NCI-H774 (cell line): Measurements from ENCODE around the gene TXNL4B.
"Not testable (repeated sequence)": the region's sequence is repeated elsewhere in the genome, so short reads cannot be mapped to it uniquely, and the experiment has no call there.

Source experiments
- DNase-seq: peaks from one replicate; lab custom pipeline; 2025; lab: John Stamatoyannopoulos, UW

The TXNL4B gene

GRCh38 chr16:72073560-72074230 is 19.7 kb downstream of the TXNL4B start:
- no peak for DNase-seq

- DNase-seq: no peak
These were observed 20.7 kb downstream of the TXNL4B start for GRCh38 chr16:72072514-72073342.

DNA sequence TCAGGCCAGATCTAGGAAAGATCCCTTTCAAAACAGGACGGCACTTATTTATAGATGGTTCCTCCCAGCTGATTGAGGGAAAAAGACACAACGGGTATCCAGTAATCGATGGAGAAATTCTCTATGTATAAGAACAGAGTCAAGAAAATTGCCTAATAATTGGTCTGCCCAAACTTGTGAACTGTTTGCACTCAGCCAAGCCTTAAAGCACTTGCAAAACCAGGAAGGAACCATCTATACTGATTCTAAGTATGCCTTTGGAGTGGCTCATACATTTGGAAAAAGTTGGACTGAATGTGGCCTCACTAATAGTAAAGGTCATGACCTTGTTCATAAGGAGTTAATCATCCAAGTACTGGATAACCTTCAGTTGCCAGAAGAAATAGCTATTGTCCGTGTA is 24.5 kb downstream of the TXNL4B start:
- no peak for DNase-seq

GRCh38 chr16:72066747-72067146 is 26.7 kb downstream of the TXNL4B start:
- DNase-seq: no peak

- DNase-seq: no peak
These were observed 29.0 kb downstream of the TXNL4B start for GRCh38 chr16:72064361-72064894.

DNA sequence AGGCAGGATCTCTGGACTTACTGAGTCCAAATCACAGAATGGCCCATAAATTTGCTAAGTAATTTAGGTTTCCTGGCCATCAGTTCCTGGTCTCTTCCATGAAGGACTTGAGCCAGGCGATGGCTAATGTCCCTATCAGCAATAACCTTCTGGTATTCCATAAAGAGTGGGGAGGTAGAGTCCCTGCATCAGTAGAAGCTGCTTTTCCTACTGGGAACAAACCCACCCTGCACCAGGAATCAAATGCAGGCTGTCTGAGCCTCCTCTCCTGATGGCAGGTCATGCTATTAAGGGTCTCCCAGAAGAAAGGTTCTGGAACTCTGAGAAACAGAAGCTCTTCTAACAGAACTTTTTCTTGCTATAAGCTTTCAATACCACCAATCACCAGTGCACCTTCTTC is 31.9 kb downstream of the TXNL4B start:
- no peak for DNase-seq

DNA sequence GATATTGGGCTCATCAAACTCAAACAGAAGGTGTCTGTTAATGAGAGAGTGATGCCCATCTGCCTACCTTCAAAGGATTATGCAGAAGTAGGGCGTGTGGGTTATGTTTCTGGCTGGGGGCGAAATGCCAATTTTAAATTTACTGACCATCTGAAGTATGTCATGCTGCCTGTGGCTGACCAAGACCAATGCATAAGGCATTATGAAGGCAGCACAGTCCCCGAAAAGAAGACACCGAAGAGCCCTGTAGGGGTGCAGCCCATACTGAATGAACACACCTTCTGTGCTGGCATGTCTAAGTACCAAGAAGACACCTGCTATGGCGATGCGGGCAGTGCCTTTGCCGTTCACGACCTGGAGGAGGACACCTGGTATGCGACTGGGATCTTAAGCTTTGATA is 33.0 kb downstream of the TXNL4B start:
- DNase-seq: no peak

DNA sequence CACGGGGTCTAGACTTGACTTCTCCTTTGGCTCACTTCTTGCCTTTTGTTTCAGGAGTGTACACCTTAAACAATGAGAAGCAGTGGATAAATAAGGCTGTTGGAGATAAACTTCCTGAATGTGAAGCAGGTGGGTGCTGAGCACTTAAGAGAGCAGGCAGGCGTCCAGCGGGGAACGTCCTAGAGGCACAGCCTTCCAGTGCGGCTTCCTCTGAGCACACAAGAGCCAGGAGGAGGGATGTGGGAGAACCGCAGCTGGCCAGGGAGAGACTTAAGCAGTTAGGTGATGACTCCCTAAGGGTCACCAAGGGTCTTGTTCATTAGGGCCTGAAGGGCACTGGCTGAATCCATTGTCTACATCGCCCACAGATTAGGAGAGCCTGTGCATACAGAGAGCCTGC is 34.4 kb downstream of the TXNL4B start:
- not testable (repeated sequence) for DNase-seq

GRCh38 chr16:72057313-72057712 is 36.1 kb downstream of the TXNL4B start:
- DNase-seq: not testable (repeated sequence)

DNA sequence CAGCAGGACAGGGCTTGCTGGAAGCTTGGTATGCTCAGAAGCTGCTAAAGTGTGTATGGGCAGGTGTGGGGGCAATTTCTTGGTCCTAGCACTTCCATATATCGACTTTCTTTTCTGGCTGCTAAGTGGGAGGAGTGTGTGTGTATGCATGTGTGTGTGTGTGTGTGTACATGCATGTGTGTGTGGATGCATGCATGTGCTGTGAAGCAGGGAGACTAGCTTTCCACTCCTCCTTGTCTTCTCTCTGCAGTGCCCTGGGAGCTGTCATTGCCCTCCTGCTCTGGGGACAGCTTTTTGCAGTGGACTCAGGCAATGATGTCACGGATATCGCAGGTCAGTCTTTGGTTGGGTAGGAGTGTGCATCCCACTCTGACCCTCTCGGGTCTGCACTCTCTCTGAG is 37.5 kb downstream of the TXNL4B start:
- no peak for DNase-seq

- DNase-seq: not testable (repeated sequence)
These were observed 39.1 kb downstream of the TXNL4B start, which contains the start of gene HP for GRCh38 chr16:72054254-72054847. TSS of gene HP (plus strand) at chr16:72054505. CDS start at chr16:72054653, 148 bp downstream.

DNA sequence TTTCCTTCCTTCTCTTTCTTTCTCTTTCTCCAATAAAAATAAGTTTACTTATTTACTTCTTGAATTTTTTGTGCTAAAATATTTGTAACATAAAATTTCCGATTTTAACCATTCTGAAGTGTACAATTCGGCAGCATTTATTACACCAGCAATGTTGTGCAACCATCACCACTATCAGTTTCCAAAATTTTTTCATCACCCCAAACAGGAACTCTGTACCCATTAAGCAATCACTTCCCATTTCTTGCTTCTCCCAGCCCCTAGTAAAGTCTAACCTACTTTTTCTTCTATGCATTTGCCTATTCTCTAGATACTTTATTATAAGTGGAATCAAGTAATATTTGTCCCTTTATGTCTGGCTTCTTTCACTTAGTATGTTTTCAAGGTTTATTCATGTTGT is 41.6 kb downstream of the TXNL4B start:
- DNase-seq: no peak

- no peak for DNase-seq
These were observed 42.5 kb downstream of the TXNL4B start for GRCh38 chr16:72050769-72051464.

DNA sequence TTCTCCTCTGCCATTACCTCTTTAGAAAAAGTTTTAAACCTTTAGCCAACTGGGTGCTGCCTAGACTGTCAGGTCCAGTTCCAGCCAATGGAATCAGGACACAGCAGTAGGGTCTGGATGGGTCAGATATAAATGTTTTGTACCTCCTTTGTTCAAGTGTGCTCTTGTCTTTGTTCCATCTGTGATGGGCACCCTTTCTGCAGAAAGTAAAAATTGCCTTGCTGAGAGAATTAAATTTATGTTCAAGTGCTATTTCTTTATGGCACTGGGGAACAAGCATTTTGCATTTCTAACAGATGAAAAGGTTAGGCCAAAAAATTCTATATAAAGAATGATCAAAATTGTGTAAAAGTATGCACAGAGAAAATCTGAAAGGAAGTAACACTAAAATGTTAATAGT is 44.3 kb downstream of the TXNL4B start:
- DNase-seq: no peak

- no peak for DNase-seq
These were observed 48.5 kb downstream of the TXNL4B start for GRCh38 chr16:72044825-72045359.

- DNase-seq: no peak
These were observed 49.1 kb downstream of the TXNL4B start for GRCh38 chr16:72044296-72044695.

DNA sequence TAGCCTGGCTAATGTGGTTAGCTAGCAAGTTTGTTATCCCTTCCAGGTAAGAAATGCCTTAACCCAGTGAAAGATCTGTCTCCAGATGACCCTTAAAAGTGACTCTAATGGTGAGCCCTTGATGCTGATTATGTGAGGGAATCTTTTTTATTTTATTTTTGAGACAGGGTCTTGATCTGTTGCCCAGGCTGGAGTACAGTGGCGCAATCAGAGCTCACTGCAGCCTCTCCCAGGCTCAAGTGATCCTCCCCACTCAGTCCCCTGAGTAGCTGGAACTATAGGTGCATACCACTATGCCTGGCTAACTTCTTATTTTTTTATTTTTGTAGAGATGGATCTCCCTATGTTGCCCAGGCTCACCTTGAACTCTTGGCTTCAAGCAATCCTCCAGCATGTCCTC is 49.9 kb downstream of the TXNL4B start:
- no peak for DNase-seq

DNA sequence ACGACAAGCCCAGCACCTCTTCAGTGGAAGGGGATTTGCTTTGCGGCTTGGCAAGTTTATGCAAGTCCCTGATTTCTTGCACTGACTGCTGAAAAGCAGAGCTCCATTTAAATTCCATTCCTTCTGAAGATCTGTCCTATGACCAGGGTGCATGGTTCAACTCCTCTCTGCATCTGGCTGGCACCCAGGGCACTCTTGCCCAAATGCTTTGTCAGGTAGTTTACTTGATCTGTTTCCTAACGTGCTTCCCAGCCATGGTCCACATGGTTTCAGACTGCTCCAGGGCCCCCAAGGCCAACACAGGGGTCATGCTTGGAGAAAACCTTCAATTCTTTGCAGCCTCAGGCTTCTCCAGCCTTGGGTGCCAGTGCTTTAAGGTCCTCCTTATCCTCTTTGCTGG is 50.4 kb downstream of the TXNL4B start:
- DNase-seq: no peak

GRCh38 chr16:72042157-72042660 is 51.2 kb downstream of the TXNL4B start:
- peak; percentile 0 for DNase-seq

DNA sequence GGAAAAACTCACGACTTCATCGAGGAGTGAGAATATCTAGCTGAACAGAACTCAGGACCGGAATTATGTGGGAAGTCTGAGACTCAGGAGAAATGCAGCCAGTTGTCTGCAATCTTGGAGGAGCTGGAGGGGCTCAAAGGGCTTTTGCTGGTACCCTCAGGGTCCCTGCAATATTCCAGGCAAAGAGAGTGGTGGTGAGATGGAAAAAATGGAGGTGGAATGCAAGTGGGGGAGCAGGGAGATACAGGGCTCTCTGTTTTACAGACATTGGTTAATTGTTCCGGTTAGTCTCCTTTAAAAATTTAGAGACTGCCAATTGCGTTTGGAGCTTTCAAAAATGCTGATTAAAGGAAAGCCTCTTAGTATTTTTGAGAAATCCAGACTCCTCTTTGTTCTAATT is 57.3 kb downstream of the TXNL4B start:
- no peak for DNase-seq
